ENCODE data around the gene RBMS2. TPM values are rescaled to one million over a fixed set of nuclear protein-coding genes. Genes with fewer than 3 reads are reported as not detected.

Gene RBMS2
- total RNA-seq, 1 donor: 32.8 TPM

- peak; percentile 30 for DNase-seq (ENCODE audit: low read depth)
- TF ChIP-seq, protein P1, sequence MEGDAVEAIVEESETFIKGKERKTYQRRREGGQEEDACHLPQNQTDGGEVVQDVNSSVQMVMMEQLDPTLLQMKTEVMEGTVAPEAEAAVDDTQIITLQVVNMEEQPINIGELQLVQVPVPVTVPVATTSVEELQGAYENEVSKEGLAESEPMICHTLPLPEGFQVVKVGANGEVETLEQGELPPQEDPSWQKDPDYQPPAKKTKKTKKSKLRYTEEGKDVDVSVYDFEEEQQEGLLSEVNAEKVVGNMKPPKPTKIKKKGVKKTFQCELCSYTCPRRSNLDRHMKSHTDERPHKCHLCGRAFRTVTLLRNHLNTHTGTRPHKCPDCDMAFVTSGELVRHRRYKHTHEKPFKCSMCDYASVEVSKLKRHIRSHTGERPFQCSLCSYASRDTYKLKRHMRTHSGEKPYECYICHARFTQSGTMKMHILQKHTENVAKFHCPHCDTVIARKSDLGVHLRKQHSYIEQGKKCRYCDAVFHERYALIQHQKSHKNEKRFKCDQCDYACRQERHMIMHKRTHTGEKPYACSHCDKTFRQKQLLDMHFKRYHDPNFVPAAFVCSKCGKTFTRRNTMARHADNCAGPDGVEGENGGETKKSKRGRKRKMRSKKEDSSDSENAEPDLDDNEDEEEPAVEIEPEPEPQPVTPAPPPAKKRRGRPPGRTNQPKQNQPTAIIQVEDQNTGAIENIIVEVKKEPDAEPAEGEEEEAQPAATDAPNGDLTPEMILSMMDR (IDR thresholded peaks at IDR 0.05; ENCODE audit: insufficient read depth, low read depth, low read length): no peak
- no peak overlapping the region for H3K4me3 ChIP-seq (ENCODE audit: low read depth, low read length)
Measured at GRCh38 chr12:56520506-56520905, 1.1 kb upstream of the RBMS2 start.

- DNase-seq (ENCODE audit: low read depth): no peak
- TF ChIP-seq, protein P1 (IDR thresholded peaks at IDR 0.05; ENCODE audit: insufficient read depth, low read depth, low read length): no peak
- peak overlapping the region; percentile 78 for H3K4me3 ChIP-seq (ENCODE audit: low read depth, low read length)
Measured at GRCh38 chr12:56521209-56521589, 421 bp upstream of the RBMS2 start.

GRCh38 chr12:56522411-56523193 is 982 bp downstream of the RBMS2 start:
- TF ChIP-seq, protein P1 (IDR thresholded peaks at IDR 0.05; ENCODE audit: insufficient read depth, low read depth, low read length): no peak
- H3K4me3 ChIP-seq (ENCODE audit: low read depth, low read length): peak overlapping the region; percentile 78
- DNase-seq (ENCODE audit: low read depth): peak; percentile 16

GRCh38 chr12:56528846-56529245 is 7.2 kb downstream of the RBMS2 start:
- no peak for DNase-seq (ENCODE audit: low read depth)
- H3K4me3 ChIP-seq (ENCODE audit: low read depth, low read length): no peak overlapping the region
- TF ChIP-seq, protein P1 (IDR thresholded peaks at IDR 0.05; ENCODE audit: insufficient read depth, low read depth, low read length): no peak

DNA sequence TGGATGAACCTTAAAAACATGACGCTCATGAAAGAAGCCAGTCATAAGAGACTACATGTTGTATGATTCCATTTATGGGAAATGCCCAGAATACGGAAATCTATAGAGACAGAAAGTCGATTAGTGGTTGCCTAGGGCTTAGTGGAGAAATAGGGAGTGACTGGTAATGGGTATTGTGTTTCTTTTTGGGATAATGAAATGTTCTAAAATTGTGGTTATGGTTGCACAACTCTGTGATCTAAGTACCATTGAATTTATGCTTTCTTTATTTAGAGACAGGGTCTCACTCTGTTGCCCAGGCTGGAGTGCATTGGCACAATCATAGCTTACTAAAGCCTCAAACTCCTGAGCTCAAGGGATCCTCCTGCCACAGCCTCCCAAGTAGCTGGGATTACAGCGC is 8.0 kb downstream of the RBMS2 start:
- TF ChIP-seq, protein P1 (IDR thresholded peaks at IDR 0.05; ENCODE audit: insufficient read depth, low read depth, low read length): no peak
- H3K4me3 ChIP-seq (ENCODE audit: low read depth, low read length): no peak overlapping the region
- peak; percentile 32 for DNase-seq (ENCODE audit: low read depth)

- TF ChIP-seq, protein P1 (IDR thresholded peaks at IDR 0.05; ENCODE audit: insufficient read depth, low read depth, low read length): no peak
- H3K4me3 ChIP-seq (ENCODE audit: low read depth, low read length): no peak overlapping the region
- DNase-seq (ENCODE audit: low read depth): peak; percentile 66
Measured at GRCh38 chr12:56530390-56531055, 8.9 kb downstream of the RBMS2 start.

Measured in fibroblast of villous mesenchyme (primary cell).